A673 (cell line): ENCODE results near the gene SLAMF7.

Source experiments
- CTCF ChIP-seq: fragments of 300-800, 200-600 bp; sonication (generic); conservative IDR thresholded peaks from 2 replicates; pipeline ENCODE4 v1.5.1; 2017; ENCODE audit warnings: low read depth, mild to moderate bottlenecking, antibody characterized with exemption, low read length, moderate library complexity, mixed read lengths
- EZH2 ChIP-seq: fragments of 200-600 bp; sonication (generic); IDR thresholded peaks from 2 replicates; pipeline ENCODE4 v1.6.1; 2017; ENCODE audit warnings: borderline replicate concordance, low read depth, mild to moderate bottlenecking, mixed read lengths, antibody characterized with exemption, low read length; ENCODE audit not compliant: poor library complexity, severe bottlenecking

- TF ChIP-seq CTCF (no peak), EZH2 (no peak)
Measured at GRCh38 chr1:160718210-160718609, 20.8 kb upstream of the SLAMF7 start.
